Muscle of leg (tissue), 11 donors: Measurements from ENCODE around the gene BCL2A1. TPM values are rescaled to one million over a fixed set of nuclear protein-coding genes. Genes with fewer than 3 reads are reported as not detected.
A peak's percentile ranks its signal among the peaks of the same experiment; 100 is the strongest.

Experiments used
- DNase-seq: peaks from one replicate; pipeline ENCODE4 v3.0.0; 2013
- H3K27ac ChIP-seq: one replicate; pipeline ENCODE4 v1.5.1; 2013; ENCODE audit warnings: mild to moderate bottlenecking, low read length, control low read depth
- H3K27me3 ChIP-seq: one replicate; pipeline ENCODE4 v1.6.1; 2013; ENCODE audit warnings: low read length; ENCODE audit not compliant: control insufficient read depth, insufficient read depth
- H3K36me3 ChIP-seq: one replicate; pipeline ENCODE4 v1.6.1; 2013; ENCODE audit warnings: low read length; ENCODE audit not compliant: control insufficient read depth, insufficient read depth
- H3K4me1 ChIP-seq: one replicate; pipeline ENCODE4 v1.6.1; 2013; ENCODE audit warnings: low read length; ENCODE audit not compliant: control insufficient read depth, insufficient read depth
- H3K4me3 ChIP-seq: one replicate; pipeline ENCODE4 v1.5.1; 2013; ENCODE audit warnings: low read length, control low read depth
- H3K9me3 ChIP-seq: replicated peaks from 2 replicates; pipeline ENCODE4 v1.6.1; 2013; ENCODE audit warnings: low read depth, low read length; ENCODE audit not compliant: control insufficient read depth
- WGBS: methylation state at CpG from one replicate; pipeline ENCODE4 v1.1.5; 2013; ENCODE audit warnings: missing lambda C conversion rate; ENCODE audit not compliant: insufficient coverage; 5-methylcytosine and 5-hydroxymethylcytosine counted together
- polyA plus RNA-seq, 8 donors: library from polyadenylated mRNA; unstranded; fragments of 120-200 nt; gene quantifications; one replicate each; pipeline versions ENCODE4 v1.2.1 to v1.2.3, GENCODE V29; 2013; ENCODE audit warnings: inconsistent platforms in 1 of 8, low replicate concordance in 1 of 8; ENCODE audit not compliant: insufficient read length in 8 of 8, insufficient read depth in 1 of 8
- total RNA-seq: library from RNA; stranded (reverse); fragments of 120-200 nt; gene quantifications from one replicate; pipeline ENCODE4 v1.2.4, GENCODE V29; 2013

BCL2A1 gene
- total and polyA plus RNA-seq, 9 donors, result 0.18 to 1.9 (median 0.45) TPM; not detected in 1

DNA sequence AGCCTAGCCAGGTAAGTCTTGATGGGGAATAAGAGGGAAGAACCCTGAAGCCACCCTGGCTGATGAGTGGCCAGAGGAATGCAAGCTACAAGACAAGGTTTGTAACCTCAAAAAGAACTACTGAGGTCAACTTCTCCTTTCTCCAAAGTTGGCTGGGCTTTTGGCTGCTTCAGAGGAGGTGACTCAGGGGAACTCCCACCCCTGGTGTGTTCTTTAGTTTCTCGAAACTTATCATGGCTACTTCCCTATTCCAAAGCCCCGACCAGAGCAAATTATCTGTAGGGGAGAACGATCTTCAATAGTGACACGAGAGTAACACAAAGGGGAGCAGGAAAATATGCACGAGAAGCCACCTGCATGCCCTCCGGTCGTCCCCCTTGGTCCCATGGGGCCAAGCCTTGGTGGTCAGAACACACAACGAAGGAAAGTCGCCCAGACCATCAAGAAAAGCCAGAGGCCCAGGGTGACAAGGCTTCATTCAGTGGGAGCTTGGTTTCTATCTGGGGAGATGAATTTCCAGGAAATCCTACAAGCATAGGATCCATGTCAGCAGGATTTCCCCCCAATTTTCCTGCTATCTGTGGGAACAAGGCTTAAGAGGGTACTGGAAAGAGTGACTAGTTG, 6.5 kb upstream of the BCL2A1 start:
- Histone ChIP-seq H3K9me3 (no peaks in the 10 kb centered on the region), H3K4me1 (peaks cover 11% of the 10 kb centered on the region), H3K27ac (no peak overlapping the region), H3K36me3 (no peaks in the 10 kb centered on the region), H3K27me3 (peaks cover 4% of the 10 kb centered on the region), H3K4me3 (no peak overlapping the region)
- WGBS, result 60% methylated on average over 4 of the region's 9 CpGs
- peak; percentile 61 for DNase-seq

DNA sequence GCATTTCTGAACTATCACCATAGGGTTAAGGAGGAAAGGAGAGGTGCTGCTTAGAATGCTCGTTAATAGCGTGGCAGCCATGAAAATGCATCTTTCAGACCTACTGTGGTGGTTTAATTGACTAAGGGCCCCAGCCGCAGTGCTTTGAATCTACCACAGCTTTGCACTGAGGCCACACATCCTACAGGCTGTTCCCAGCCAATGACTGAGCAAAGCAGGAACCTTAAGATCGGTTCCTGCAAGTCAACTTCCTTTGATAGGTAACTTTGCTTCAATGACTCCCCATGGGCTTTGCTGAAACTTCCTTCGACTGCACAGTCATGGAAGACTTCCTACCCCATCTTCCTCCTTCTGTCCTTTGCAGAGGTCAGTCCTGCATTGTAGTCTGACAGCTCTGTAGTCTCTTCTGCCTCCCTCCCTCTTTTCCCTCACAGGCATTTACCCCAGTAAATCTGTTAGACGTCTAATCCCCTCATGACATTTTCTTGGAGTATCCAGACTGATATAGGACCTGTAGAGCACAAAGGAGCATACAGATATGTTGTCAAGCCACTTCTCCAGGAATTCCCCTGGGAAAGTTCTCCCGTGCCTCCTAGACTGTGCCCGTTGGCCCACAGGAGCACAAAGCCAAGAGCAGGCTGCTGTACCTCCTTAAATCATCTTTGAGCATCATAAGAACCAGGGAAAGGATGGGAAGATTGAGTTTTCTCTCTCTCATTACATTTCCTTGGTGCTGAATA, 2.6 kb upstream of the BCL2A1 start:
- Histone ChIP-seq H3K27me3 (peaks cover 4% of the 10 kb centered on the region), H3K27ac (no peak overlapping the region), H3K4me1 (peaks cover 6% of the 10 kb centered on the region), H3K9me3 (no peaks in the 10 kb centered on the region), H3K36me3 (no peaks in the 10 kb centered on the region), H3K4me3 (no peak overlapping the region)
- no peak for DNase-seq
- WGBS, result 70% methylated on average over 6 of the region's 8 CpGs

- no peak for DNase-seq
- H3K36me3 ChIP-seq, result no peaks in the 10 kb centered on the region
- no peaks in the 10 kb centered on the region for H3K9me3 ChIP-seq
- H3K4me1 ChIP-seq, result no peaks in the 10 kb centered on the region
- H3K27me3 ChIP-seq, result peaks cover 4% of the 10 kb centered on the region
- no CpG with 5 or more reads among the region's 3 CpGs for WGBS
- no peak overlapping the region for H3K27ac ChIP-seq
- no peak overlapping the region for H3K4me3 ChIP-seq
Measured at GRCh38 chr15:79972863-79973262, 1.9 kb upstream of the BCL2A1 start.

- Histone ChIP-seq H3K36me3 (no peaks in the 10 kb centered on the region), H3K9me3 (no peaks in the 10 kb centered on the region), H3K4me1 (no peaks in the 10 kb centered on the region), H3K27me3 (no peaks in the 10 kb centered on the region), H3K4me3 (no peak overlapping the region), H3K27ac (no peak overlapping the region)
- WGBS, result no CpG with 5 or more reads among the region's 1 CpG
- no peak for DNase-seq
Measured at GRCh38 chr15:79970181-79970580, 815 bp downstream of the BCL2A1 start.

DNA sequence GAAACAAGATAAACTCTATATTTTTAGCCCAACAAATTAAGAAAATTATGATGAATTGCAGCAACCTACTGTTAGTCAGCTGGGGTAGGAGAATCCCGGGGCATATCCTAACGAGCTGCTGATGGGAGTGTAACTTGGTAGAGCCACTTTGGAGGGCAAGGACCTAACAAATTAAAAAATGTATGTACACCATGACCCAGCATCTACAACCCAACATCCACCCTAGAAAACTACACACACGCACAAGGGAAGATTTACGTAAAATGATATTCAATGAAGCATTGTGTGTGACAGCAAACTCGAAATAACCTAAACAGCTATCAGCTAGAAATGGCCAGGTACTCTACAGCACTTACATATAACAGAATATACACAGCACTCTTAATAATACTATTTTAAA, 1.9 kb downstream of the BCL2A1 start:
- Histone ChIP-seq H3K27ac (no peak overlapping the region), H3K9me3 (no peaks in the 10 kb centered on the region), H3K4me1 (no peaks in the 10 kb centered on the region), H3K36me3 (no peaks in the 10 kb centered on the region), H3K4me3 (no peak overlapping the region), H3K27me3 (no peaks in the 10 kb centered on the region)
- DNase-seq, result no peak
- no CpG with 5 or more reads among the region's 5 CpGs for WGBS

GRCh38 chr15:79967298-79968182, 3.5 kb downstream of the BCL2A1 start:
- Histone ChIP-seq H3K36me3 (no peaks in the 10 kb centered on the region), H3K27ac (no peak overlapping the region), H3K4me3 (no peak overlapping the region), H3K4me1 (no peaks in the 10 kb centered on the region), H3K9me3 (no peaks in the 10 kb centered on the region), H3K27me3 (no peaks in the 10 kb centered on the region)
- 89% methylated on average over 2 of the region's 10 CpGs for WGBS
- no peak for DNase-seq

GRCh38 chr15:79966634-79967297, 4.2 kb downstream of the BCL2A1 start:
- no peaks in the 10 kb centered on the region for H3K9me3 ChIP-seq
- no peak overlapping the region for H3K4me3 ChIP-seq
- 69% methylated on average over 3 of the region's 7 CpGs for WGBS

GRCh38 chr15:79965846-79966630, 5.0 kb downstream of the BCL2A1 start:
- no peaks in the 10 kb centered on the region for H3K27me3 ChIP-seq
- H3K36me3 ChIP-seq, result no peaks in the 10 kb centered on the region
- no peak for DNase-seq
- H3K27ac ChIP-seq, result no peak overlapping the region
- H3K4me1 ChIP-seq, result no peaks in the 10 kb centered on the region
- no peaks in the 10 kb centered on the region for H3K9me3 ChIP-seq
- no peak overlapping the region for H3K4me3 ChIP-seq
- no CpG with 5 or more reads among the region's 4 CpGs for WGBS

More at GRCh38 chr15:79966634-79967297, 4.2 kb downstream of the BCL2A1 start:
- Histone ChIP-seq H3K27me3 (no peaks in the 10 kb centered on the region), H3K36me3 (no peaks in the 10 kb centered on the region), H3K27ac (no peak overlapping the region), H3K4me1 (no peaks in the 10 kb centered on the region)
- no peak for DNase-seq

DNA sequence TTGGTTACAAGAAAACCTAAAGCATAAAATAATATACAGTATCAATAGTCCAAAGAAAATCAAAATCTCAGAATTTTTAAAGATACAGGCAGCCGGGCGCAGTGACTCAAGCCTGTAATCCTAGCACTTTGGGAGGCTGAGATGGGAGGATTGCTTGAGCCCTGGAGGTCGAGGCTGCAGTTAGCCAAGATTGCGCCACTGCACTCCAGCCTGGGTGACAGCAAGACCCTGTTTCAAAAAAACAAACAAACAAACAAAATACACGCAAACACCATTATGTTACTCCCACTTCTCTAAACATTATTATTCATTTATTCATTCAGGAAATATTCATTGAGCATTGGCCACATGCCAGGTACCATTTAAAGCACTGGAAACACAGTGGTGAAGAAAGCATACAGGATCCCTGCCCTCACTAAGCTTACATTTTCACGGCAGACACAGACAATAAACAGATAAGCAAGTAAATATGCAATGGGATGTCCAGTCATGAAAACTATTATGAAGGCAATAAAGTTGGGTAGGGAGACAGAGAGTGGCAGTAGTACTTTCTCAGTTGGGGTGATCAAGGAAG, 6.7 kb downstream of the BCL2A1 start:
- Histone ChIP-seq H3K36me3 (no peaks in the 10 kb centered on the region), H3K27ac (no peak overlapping the region), H3K4me1 (no peaks in the 10 kb centered on the region), H3K4me3 (no peak overlapping the region), H3K9me3 (no peaks in the 10 kb centered on the region), H3K27me3 (no peaks in the 10 kb centered on the region)
- DNase-seq, result no peak
- WGBS, result 91% methylated on average over 5 of the region's 6 CpGs
